BLaER1 (cell line): ENCODE results near the gene KLHL40.

Experiments
- H3K27ac ChIP-seq: shearing (Covaris generic); formaldehyde crosslinking; 2 replicates; pipeline ENCODE4 v1.8.1; 2022
- H3K27me3 ChIP-seq: shearing (Covaris generic); formaldehyde crosslinking; 2 replicates; pipeline ENCODE4 v1.8.1; 2022
- H3K36me3 ChIP-seq: shearing (Covaris generic); formaldehyde crosslinking; 2 replicates; pipeline ENCODE4 v1.8.1; 2022
- H3K4me1 ChIP-seq: shearing (Covaris generic); formaldehyde crosslinking; 2 replicates; pipeline ENCODE4 v1.8.1; 2022
- H3K4me2 ChIP-seq: shearing (Covaris generic); formaldehyde crosslinking; 2 replicates; pipeline ENCODE4 v1.8.1; 2022
- H3K4me3 ChIP-seq: shearing (Covaris generic); formaldehyde crosslinking; 2 replicates; pipeline ENCODE4 v1.8.1; 2022
- H3K9ac ChIP-seq: shearing (Covaris generic); formaldehyde crosslinking; 2 replicates; pipeline ENCODE4 v1.8.1; 2022
- H3K9me3 ChIP-seq: shearing (Covaris generic); formaldehyde crosslinking; 2 replicates; pipeline ENCODE4 v1.8.1; 2022
- H4K20me1 ChIP-seq: shearing (Covaris generic); formaldehyde crosslinking; 2 replicates; pipeline ENCODE4 v1.8.1; 2022
- Cebpa-rat ChIP-seq: shearing (Covaris generic); IDR thresholded peaks from 2 replicates; pipeline ENCODE4 v1.8.1; 2022

Gene KLHL40

DNA sequence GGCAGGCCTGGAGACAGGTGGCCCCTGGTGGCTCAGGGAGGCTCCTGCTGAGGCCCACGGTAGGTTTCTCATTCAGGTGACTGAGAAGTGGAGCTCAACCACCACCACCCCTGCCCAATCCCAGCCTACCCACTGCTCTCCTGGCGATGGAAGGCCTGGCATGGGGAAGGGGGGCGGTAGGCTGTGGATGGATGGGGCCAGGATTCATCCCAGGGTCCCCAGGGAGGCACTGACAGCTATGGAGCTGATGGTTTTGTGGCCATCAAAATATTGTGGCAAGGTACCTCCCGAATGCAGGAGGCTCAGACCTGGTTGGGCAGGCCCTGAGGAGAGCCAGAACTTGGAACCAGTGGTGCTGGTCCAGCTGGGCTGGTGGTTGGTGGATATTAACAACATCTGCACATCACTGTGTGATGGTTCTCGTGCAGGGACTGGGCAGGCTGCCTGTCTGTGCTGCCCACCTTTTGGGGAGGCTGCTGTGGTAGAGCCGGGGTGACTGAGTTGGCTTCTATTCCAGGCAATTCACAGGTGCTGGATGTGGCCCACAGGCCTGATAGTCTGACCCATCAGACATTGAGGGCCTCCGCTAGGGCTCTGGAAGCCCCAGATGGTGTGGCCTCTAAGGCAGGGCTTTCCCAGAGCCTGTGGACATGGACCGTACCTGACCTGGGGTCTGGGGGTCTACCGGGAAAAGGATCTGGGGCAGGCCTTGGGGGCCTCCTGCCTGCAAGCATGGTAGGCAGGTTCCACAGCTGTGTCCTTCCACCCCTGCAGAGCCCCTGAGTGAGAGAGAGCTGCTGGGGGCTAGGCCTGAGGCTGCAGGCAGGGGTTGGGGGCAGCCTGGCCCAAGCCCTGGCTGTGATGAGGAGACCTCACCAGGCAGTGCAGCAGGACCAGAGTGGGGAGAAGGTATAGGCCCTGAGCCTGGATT, 28.4 kb upstream of the KLHL40 start:
- TF ChIP-seq Cebpa-rat = no peak
- Histone ChIP-seq H3K4me1 (peaks cover 92% of the 10 kb centered on the region), H3K27ac (peak overlapping the region; percentile 96), H3K9me3 (no peaks in the 10 kb centered on the region), H3K4me2 (peak overlapping the region; percentile 100), H3K27me3 (no peaks in the 10 kb centered on the region), H3K4me3 (no peak overlapping the region), H4K20me1 (peaks cover 3% of the 10 kb centered on the region), H3K36me3 (peaks cover 19% of the 10 kb centered on the region), H3K9ac (peak overlapping the region; percentile 23; the same call in 1 of the 2 replicates)

DNA sequence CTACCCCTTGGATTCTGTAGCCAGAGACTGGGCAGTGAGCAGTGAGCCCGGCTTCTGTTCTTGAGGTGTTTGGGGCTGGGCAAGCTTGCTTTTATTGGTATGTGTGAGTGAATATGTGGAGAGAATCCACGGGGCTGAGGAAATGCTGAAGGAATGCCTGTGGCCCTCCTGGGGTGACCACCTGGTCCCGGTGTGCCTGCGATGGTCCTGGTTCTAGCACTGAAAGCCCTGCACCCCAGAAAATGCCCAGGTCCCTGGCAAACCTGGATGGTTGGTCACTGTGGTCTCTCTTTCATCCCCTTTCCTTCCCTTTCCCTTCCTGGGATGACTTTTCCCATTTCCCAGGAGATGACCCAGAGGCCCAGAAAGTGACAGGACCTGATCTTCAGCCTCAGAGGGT, 27.7 kb upstream of the KLHL40 start:
- H3K4me1 ChIP-seq = peaks cover 92% of the 10 kb centered on the region
- H3K9ac ChIP-seq = peak overlapping the region; percentile 23; the same call in 1 of the 2 replicates
- peak overlapping the region; percentile 96 for H3K27ac ChIP-seq
- H3K27me3 ChIP-seq = no peaks in the 10 kb centered on the region
- no peaks in the 10 kb centered on the region for H4K20me1 ChIP-seq
- peak overlapping the region; percentile 100 for H3K4me2 ChIP-seq
- no peaks in the 10 kb centered on the region for H3K9me3 ChIP-seq
- no peak overlapping the region for H3K4me3 ChIP-seq
- peaks cover 22% of the 10 kb centered on the region for H3K36me3 ChIP-seq
- TF ChIP-seq Cebpa-rat = no peak

DNA sequence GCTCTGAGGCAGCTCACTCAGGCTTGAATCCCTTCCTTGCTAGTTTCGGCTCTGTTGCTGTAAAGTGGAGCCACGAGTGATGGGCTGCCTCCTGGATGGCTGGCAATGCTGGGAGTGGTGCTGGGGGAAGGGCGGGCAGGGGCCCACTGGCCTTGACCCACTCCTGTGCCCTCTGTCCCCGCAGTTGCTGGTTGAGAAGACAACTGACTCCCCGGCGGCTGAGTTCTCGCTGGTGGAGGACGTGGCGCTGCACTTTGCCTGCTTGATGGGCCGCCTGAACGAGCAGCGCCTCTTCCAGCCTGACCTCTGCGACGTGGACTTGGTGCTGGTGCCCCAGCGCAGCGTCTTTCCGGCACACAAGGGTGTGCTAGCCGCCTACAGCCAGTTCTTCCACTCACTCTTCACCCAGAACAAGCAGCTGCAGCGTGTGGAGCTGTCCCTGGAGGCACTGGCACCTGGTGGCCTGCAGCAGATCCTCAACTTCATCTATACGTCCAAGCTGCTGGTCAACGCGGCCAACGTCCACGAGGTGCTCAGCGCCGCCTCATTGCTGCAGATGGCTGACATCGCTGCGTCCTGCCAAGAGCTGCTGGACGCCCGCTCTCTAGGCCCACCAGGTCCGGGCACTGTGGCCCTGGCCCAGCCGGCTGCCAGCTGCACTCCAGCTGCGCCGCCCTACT, 27.1 kb upstream of the KLHL40 start:
- peaks cover 22% of the 10 kb centered on the region for H3K36me3 ChIP-seq
- H3K4me1 ChIP-seq = peaks cover 92% of the 10 kb centered on the region

DNA sequence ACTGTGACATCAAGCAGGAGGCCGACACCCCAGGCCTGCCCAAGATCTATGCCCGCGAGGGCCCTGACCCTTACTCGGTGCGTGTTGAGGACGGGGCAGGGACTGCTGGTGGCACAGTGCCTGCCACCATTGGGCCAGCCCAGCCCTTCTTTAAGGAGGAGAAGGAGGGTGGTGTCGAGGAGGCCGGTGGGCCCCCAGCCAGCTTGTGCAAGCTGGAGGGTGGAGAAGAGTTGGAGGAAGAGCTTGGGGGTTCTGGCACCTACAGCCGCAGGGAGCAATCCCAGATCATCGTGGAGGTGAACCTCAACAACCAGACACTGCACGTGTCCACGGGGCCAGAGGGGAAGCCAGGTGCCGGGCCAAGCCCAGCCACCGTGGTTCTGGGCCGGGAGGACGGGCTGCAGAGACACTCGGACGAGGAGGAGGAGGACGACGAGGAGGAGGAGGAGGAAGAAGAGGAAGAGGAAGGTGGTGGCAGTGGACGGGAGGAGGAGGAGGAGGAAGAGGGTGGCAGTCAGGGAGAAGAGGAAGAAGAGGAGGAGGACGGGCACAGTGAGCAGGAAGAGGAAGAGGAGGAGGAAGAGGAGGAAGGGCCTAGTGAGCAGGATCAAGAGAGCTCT, 26.5 kb upstream of the KLHL40 start:
- H3K9me3 ChIP-seq = no peaks in the 10 kb centered on the region
- H3K9ac ChIP-seq = peak overlapping the region; percentile 81
- no peaks in the 10 kb centered on the region for H4K20me1 ChIP-seq
- H3K4me3 ChIP-seq = peak overlapping the region; percentile 67
- peak overlapping the region; percentile 100 for H3K4me2 ChIP-seq
- TF ChIP-seq Cebpa-rat = no peak
- H3K36me3 ChIP-seq = peaks cover 22% of the 10 kb centered on the region
- H3K27me3 ChIP-seq = no peaks in the 10 kb centered on the region
- H3K4me1 ChIP-seq = peaks cover 93% of the 10 kb centered on the region
- H3K27ac ChIP-seq = peak overlapping the region; percentile 96

More for the DNA sequence above, 27.1 kb upstream of the KLHL40 start:
- Histone ChIP-seq H3K4me3 (peak overlapping the region; percentile 67; the same call in 1 of the 2 replicates), H3K27ac (peak overlapping the region; percentile 96), H3K4me2 (peak overlapping the region; percentile 100), H3K9me3 (no peaks in the 10 kb centered on the region), H3K9ac (peak overlapping the region; percentile 81), H4K20me1 (no peaks in the 10 kb centered on the region), H3K27me3 (no peaks in the 10 kb centered on the region)
- no peak for TF ChIP-seq Cebpa-rat

DNA sequence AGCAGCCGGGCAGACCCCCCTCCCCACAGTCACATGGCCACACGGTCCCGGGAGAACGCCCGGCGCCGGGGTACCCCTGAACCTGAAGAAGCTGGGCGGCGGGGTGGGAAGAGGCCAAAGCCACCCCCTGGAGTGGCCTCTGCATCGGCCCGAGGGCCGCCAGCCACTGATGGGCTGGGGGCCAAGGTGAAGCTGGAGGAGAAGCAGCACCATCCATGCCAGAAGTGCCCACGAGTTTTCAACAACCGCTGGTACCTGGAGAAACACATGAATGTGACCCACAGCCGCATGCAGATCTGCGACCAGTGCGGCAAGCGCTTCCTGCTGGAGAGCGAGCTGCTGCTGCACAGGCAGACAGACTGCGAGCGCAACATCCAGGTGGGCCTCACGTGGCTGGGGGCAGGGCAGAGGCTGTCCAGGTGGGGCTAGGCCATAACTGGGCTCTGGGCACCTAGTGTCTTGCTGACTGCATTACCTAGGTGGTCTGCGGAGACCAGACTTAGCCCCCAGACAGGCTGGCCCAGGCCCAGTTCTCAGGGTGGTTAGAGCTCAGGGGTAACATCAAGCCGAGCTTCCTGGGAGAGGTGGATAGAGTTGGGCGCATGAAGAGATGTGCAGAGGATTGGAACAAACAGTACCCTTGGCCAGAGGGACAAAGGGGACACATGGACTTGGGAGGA, 25.7 kb upstream of the KLHL40 start:
- H3K27me3 ChIP-seq = no peaks in the 10 kb centered on the region
- peaks cover 22% of the 10 kb centered on the region for H3K36me3 ChIP-seq
- peaks cover 98% of the 10 kb centered on the region for H3K4me1 ChIP-seq
- H3K9me3 ChIP-seq = no peaks in the 10 kb centered on the region
- TF ChIP-seq Cebpa-rat = no peak
- H3K4me2 ChIP-seq = peak overlapping the region; percentile 100
- no peaks in the 10 kb centered on the region for H4K20me1 ChIP-seq
- peak overlapping the region; percentile 67 for H3K4me3 ChIP-seq
- H3K27ac ChIP-seq = peak overlapping the region; percentile 96
- peak overlapping the region; percentile 81 for H3K9ac ChIP-seq

DNA sequence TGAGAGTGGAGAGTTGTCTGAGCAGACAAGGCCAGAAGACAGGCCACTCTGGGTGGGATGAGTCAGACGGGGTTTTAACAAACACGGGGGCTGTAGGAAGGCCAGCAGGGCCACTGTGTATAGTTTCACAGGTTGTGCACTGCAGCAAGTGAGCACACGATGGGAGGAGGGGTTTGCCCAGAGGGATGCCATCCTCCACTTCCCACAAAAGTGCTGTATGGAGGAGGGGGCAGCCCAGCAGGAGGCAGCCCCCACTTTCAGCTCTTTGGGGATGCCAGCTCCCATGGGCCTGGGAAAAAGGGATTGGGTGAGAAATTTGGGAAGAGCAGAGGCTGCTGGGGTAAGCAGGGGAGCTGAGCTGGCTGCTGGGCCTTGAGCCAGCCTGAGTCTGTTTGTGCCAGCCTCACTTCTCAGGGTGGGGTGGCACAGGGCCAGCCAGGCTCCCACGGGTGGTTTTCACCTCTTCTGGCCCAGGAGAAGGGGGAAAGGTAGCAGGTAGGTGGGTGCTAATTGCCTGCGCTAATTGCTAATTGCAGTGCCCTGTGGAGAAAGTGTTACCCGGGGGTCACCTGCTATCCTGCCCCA, 25.1 kb upstream of the KLHL40 start:
- Histone ChIP-seq H3K4me3 (peak overlapping the region; percentile 67), H3K4me2 (peak overlapping the region; percentile 100)
- TF ChIP-seq Cebpa-rat = no peak

DNA sequence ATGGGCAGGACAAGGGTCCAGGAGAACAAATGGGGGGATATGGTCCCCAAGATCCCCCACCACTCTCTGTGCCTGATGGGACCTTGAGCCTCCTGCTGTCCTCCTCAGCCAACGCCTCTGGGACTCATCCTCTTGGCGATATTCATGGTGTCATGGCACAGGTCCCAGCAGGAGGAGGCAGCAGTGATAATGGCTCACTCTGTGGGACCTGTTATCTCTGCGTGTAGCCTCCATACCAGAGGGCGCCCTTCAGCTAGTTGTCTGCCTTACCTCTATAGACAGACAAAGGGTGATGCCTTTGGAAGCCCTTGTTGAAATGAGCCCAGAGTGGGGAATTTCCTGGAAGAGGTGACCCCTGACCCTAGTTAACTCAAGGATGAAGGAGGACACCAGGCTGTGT, 24.4 kb upstream of the KLHL40 start:
- Histone ChIP-seq H3K4me2 (peak overlapping the region; percentile 100), H3K9me3 (no peaks in the 10 kb centered on the region), H3K4me3 (peak overlapping the region; percentile 67), H3K36me3 (peaks cover 28% of the 10 kb centered on the region), H3K27ac (peak overlapping the region; percentile 96), H3K4me1 (peaks cover 98% of the 10 kb centered on the region), H3K27me3 (no peaks in the 10 kb centered on the region), H3K9ac (peak overlapping the region; percentile 81), H4K20me1 (no peaks in the 10 kb centered on the region)
- TF ChIP-seq Cebpa-rat = no peak

More for the DNA sequence above, 25.1 kb upstream of the KLHL40 start:
- H3K36me3 ChIP-seq = peaks cover 22% of the 10 kb centered on the region
- H4K20me1 ChIP-seq = no peaks in the 10 kb centered on the region
- H3K27ac ChIP-seq = peak overlapping the region; percentile 96
- H3K4me1 ChIP-seq = peaks cover 98% of the 10 kb centered on the region
- peak overlapping the region; percentile 81 for H3K9ac ChIP-seq
- H3K9me3 ChIP-seq = no peaks in the 10 kb centered on the region
- no peaks in the 10 kb centered on the region for H3K27me3 ChIP-seq

DNA sequence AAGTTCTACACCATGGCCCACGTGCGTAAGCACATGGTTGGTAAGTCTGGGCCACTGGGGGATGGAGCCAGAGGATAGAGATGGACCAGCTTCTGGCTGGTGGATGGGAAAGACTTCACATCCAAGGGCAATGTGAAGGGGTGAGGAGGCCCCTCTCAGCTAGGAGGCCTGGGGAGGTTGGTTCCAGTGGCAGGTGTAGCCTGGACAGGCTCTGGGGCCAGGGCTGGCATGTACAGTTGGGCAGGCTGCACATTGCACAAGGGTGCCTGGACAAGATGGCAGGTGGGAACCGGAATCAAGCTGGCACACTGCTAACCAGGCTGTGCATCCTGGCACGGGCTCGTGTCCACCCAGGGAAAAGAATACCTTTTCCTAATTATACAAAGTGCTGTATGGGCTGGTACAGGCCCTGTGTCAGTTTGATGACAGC, 23.7 kb upstream of the KLHL40 start:
- Histone ChIP-seq H3K9ac (no peak overlapping the region; the same call in 1 of the 2 replicates), H3K4me2 (peak overlapping the region; percentile 100), H3K4me1 (peaks cover 98% of the 10 kb centered on the region), H4K20me1 (no peaks in the 10 kb centered on the region), H3K9me3 (no peaks in the 10 kb centered on the region), H3K27ac (peak overlapping the region; percentile 96), H3K36me3 (peaks cover 35% of the 10 kb centered on the region), H3K27me3 (no peaks in the 10 kb centered on the region), H3K4me3 (no peak overlapping the region)
- TF ChIP-seq Cebpa-rat = no peak
